ENCODE data around the gene EFNA1.

Gene EFNA1, protein sequence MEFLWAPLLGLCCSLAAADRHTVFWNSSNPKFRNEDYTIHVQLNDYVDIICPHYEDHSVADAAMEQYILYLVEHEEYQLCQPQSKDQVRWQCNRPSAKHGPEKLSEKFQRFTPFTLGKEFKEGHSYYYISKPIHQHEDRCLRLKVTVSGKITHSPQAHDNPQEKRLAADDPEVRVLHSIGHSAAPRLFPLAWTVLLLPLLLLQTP

DNA sequence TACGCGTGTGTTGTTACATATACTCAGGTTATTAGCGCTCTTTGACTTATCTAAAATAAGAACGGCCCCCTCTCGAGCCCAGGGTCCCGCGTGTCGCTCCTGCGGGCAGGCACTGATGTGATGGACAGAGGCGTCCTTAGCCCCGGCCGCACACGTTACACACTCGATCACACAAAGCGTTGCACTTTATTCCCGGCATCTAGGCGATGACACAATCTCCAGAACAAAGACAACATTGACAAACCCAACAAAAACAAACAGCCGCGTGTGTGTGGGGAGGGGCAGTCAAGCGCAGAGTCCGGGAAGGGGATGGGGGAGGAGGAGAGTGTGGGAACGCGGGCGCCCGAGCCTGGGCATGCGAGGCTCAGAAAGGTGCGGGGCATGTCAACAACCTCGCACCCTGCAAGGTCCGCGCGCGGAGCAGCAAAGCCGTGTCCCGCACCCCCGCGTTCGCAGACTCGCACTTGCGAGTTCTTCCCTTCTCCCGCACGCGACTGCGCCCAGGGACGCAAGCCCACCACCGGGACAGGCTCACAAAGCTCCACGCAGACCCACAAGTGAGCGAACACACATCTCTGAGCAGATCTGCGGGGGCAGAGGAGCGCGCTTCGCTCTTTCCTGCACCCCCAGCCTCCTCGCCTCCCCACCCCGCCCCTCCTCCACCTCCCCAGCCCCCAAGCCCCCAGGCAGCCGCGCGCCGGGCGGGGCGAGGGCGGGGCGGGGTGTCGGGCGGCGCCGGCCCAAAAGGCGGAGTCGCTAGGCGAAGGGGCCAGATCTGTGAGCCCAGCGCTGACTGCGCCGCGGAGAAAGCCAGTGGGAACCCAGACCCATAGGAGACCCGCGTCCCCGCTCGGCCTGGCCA, at the start of gene EFNA1:
EFNA1 (plus strand) TSS at position 772 of the 862 bp plus-strand sequence. CDS start 102 bp downstream, outside the sequence.
- Histone ChIP-seq H3K27ac (peak within 1 kb of the TSS; percentile 51 to 98 (median 91)), H3K4me3 (peak within 1 kb of the TSS; percentile 52 to 67 (median 61))

DNA sequence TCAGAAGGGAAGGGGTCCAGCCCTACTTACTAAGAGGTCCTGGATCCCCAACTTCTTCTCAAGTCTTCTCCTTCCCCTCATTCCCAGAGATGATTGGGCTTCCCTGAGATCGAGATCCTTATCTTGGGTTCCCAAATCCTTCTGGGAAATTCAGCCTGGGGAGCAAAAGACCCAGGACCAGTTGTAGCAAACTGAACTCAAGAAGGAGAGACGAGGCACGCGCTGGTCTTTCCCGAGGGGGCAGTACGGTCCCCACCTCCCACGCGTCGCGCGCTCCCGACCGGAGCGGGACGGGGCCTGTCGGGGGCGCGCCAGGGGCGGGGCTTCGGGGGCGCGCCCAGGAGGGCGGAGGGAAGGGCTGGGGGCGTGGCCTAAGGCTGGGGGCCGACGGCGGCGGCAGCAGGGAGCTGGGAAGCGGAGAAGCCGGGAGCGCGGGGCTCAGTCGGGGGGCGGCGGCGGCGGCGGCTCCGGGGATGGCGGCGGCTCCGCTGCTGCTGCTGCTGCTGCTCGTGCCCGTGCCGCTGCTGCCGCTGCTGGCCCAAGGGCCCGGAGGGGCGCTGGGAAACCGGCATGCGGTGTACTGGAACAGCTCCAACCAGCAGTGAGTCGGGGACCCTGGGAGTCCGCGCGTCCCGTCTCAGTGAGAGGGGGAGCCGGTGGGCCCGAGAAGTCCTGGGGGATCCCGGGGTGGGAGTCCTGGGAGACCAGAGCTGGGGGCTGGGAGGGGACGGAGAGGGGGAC, 49.0 kb upstream of the EFNA1 start, which contains the start of gene EFNA3:
EFNA3 (plus strand) TSS at position 369 of the 741 bp plus-strand sequence; CDS start at position 474, 105 bp downstream.
- Histone ChIP-seq H3K4me3 (peak within 1 kb of the TSS; percentile 40 to 62 (median 51)), H3K27ac (peak within 1 kb of the TSS in 20 of 21 experiments; percentile 42 to 90 (median 78))

DNA sequence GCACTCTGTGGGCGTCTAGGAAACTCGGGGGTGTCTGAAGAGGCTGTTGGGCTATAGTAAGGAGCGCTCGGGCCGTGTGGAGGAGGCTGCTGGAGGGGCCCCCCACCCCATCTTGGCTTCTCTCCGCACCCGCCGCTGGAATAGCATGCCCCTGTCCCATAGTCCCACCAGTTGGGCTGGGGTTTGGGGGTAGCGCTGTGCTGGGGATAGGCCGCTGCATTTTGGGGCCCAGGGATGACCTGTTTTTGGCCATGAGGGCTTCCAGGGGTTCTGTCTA, 48.5 kb upstream of the EFNA1 start:
- Histone ChIP-seq H3K27ac (peak overlapping the region in 20 of 21 experiments; percentile 20 to 90 (median 78)), H3K4me3 (peak overlapping the region; percentile 40 to 62 (median 51))

DNA sequence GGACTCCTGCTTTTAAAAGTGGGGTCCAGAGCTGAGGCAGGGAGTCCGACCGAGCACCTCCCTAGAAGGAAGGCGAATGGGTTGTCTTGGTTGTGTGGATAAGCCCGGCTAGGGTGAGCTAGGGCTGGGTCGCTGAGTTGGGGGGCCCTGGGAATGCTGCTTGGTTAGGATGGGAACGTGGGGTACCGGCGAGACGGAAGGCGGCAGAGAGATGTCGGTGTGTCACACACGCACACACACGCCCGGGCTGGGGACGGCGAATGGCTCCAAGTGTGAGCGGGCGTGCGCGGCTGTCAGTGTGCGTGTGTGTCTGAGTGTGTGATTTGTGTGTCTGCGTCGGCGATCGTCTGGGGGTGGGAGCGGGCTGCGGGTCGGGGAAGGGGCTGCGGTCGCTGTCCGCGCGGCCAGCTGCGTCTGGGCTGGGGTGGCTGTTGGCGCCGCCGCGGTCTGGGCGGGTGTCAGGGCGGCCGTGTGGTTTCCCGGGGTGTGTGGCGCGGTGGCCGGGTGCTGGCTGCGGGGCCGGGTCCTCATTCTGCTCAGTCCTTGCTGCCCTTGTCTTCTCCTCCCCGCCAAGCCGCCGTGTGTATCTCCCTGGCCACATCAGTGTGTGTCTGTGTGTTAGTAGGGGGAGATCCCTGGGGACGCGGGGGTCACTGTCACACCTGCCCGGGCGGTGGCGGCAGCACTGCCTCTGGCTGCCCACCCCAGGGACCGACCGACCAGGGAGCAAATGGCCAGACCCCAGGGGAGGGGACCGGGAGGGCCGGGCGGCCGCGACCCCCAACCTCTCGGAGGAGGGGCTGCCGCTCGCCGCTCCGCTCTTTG, 48.0 kb upstream of the EFNA1 start:
- peak overlapping the region in 19 of 21 experiments; percentile 53 to 90 (median 79) for H3K27ac ChIP-seq
- peak overlapping the region; percentile 40 to 62 (median 51) for H3K4me3 ChIP-seq

DNA sequence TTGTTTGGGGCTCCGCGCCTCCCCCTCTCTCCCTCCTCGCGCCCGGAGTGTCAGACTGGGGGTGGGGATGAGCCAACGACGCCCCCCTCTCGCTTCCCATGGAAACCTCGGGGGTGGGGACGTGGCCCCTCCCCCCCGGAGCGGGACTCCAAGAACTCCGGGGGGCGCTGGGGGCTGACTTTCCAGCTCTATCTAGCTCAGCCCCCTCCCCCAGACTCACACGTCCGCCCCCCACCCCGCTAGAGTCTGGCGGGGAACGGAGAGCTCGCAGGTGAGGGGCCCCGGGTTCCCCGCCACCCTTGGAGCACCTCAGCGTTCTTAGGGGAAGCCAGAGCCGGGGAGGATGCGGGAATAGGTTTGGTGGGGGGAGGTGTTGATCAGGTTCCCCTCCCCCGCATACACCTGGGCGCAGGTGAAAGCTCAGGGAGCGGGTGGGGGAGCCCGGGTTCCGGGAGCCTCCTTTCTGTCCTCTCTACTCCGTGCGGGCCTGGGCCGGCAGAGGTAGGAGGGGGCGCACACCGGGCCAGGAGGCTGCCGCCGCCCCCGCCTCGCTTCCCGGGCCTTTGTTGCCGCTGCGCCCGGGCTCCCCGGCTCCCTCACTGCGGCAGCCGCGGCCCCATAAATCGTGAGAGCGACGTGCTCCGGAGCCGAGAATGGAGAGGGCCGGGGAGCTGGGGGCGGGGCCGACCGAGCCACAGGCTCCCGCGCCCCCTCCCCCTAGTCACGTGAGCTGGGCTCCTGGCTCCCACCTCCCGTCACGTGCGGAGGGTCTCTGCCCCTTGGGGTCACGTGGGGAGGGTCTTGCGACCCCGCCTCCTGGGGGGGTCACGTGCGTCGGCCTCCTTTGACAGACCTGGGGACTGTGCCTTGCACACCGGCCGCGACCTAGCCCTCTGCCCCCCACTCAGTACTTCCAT, 47.1 kb upstream of the EFNA1 start:
- H3K27ac ChIP-seq = peak overlapping the region in 19 of 21 experiments; percentile 36 to 90 (median 77)
- peak overlapping the region; percentile 40 to 62 (median 51) for H3K4me3 ChIP-seq

DNA sequence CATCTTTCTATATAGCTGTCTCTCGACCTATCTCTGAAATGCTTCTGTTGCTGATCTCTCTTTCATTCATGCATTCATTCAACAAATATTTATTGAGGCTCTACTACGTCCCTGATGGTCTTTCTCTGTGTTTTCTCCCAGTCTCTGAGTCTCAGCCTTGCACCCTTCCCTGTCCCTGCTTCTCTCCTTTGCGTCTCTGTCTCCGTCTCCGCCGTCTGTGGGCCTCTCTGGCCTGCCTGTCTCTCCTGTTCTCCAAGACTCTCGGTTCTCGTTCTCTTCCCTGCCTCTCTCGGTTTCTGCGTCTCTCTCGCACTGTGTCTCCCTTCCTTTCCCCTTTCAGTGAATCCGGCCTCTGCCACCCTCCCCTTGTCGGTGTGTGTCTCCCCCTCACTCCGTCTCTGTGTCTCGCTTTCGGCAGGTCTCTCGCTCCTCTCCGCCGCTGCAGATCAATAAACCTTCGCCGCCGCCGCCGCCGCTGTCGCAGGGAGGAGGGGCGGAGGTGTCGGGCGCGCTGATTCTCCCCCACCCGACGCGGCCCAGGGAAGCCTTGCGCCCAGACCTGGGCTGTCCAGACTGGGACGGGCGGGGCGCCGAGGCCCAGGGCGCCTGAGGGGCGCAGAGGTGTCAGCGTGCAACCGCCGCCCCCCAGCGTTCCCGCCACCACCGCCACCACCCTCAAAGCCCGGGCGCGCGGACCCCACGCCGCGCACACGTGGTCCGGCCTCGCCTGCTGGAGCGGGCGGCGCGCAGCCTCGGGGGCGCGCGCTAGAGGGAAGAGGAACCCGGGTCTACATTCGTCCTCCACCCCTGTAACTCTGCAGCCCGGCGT, 46.0 kb upstream of the EFNA1 start:
- H3K4me3 ChIP-seq = peak overlapping the region; percentile 2 to 62 (median 48)

DNA sequence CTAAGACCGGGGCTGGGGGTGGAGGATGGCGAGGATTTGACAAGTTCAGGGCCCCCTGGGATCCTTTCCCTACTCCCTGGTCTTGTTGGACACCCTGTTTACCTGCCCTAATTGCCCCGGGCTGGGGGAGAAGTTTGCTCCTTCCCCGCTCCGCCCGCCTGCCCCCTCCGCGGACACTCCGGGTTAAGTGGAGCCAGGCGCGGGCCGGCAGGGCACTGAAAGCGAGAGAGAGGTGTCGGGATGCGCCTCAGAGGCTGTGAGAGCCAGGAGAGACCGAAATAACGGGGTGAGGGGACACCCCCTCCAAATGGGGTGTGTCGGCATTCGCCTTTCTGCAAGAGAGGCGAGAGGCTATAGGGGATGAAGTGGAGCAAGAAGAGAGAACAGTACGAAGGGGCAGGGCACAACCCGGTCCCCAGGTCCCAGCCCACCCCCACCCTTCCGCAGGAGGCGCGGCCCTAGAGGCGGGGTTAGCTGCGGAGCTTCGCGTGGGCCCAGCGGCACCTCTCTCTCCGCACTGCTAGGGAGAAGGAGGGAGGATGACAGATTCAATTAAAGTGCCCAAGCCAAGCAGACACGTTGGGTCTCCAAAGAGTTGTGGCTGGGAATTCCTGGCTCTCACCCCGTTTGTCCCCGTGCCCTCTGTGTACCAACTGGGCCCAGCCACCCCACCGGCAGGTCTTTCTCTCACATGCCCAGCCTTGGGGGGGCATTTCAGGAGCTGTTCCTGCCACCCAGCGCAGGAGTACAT, 45.2 kb upstream of the EFNA1 start:
- Histone ChIP-seq H3K27ac (peak overlapping the region in 17 of 21 experiments; percentile 40 to 91 (median 80)), H3K4me3 (peak overlapping the region; percentile 2 to 62 (median 20))

More for the DNA sequence above, 46.0 kb upstream of the EFNA1 start:
- peak overlapping the region in 18 of 21 experiments; percentile 18 to 89 (median 76) for H3K27ac ChIP-seq

DNA sequence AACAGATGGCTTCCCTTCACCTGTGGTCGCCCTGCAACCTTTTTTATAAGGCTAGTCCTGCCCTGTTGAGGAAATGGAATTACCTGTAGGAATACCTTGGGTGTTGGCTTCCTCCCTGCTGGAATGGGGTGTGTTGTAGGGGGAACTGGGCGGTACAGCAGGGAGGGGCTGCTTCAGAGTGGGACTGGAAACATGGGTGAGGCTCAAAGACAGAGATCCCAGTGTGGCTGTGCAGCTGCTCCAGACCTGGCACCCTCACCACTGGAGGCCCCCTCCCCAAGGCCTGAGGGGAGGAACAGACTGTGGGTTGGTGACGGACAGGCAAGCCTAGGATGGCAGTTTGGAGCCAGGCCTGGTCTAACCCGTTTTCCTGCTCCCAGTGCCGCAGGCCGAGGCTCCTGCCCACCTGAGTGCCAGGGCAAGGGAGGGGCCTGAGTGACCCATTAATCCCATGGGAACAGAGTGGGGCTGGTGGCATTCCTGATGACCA, 44.6 kb upstream of the EFNA1 start:
- peak overlapping the region in 18 of 21 experiments; percentile 43 to 91 (median 78) for H3K27ac ChIP-seq
- H3K4me3 ChIP-seq = peak overlapping the region in 3 of 7 experiments; percentile 48 to 62 (median 60)

DNA sequence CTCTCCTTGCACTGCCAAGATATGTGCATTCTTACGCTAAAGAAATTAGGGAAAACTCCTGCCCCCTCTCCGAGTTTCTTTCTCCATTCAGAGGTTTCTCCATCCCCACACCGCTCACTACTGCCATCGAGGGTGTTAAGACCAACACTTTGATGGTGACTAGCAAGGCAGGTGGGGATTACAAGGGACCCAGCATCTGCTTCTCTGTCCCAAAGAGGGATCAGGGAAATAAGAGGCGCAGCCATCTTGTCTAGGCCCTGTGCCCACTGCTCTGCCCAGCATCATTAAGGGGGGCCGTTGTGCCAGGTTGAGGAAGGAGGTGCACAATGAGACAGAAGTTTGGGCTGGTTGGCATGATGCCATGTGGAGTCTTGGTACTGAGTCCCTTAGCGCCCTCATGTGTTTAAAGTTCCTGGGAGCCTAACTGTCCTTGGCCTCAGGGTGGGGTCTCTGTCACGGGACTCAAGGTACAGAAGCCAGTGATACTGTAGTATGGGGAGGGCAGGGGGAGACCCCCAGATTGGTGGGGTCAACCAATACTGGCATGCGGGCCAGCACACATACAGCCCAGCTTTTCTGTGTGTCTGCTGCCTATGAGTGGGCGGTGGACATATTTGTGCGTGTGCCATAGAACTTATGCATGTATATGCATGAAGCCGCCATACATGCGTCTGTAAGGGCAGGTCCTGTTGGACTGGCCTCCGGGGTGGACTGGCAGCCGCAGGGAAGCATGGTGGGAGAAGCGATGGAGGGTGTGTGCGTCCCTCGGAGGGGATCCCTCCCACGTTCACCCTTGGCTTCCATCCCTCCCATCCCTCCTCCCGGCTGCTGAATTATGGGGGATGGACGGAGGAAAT, 43.6 kb upstream of the EFNA1 start:
- Histone ChIP-seq H3K27ac (peak overlapping the region in 19 of 21 experiments; percentile 43 to 91 (median 84)), H3K4me3 (peak overlapping the region; percentile 50 to 85 (median 67))

DNA sequence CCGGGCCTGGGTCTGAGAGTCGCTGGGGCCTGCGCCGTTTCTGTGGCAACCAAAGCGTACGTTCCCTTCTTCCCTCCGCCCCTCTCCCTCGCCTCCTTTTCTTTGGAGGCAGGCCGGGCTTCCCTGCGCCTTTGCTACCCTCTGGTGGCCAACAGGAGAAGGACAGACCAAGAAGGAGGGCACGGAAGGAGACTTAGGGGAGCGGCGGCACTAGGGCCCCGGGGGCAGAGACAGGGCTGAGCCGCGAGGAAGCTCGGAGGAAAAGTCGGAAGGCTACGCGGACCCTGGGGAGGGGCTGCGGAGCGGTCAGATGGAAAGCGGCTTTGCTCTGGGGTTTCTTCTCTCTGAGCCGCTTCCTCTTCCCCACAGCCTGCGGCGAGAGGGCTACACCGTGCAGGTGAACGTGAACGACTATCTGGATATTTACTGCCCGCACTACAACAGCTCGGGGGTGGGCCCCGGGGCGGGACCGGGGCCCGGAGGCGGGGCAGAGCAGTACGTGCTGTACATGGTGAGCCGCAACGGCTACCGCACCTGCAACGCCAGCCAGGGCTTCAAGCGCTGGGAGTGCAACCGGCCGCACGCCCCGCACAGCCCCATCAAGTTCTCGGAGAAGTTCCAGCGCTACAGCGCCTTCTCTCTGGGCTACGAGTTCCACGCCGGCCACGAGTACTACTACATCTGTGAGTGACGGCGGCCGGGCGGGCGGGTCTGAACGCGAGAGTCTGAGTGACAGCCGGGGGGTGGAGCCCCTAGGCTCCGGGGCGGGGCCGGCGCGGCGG, 42.8 kb upstream of the EFNA1 start:
- peak overlapping the region; percentile 50 to 85 (median 67) for H3K4me3 ChIP-seq
- peak overlapping the region in 20 of 21 experiments; percentile 67 to 91 (median 85) for H3K27ac ChIP-seq

DNA sequence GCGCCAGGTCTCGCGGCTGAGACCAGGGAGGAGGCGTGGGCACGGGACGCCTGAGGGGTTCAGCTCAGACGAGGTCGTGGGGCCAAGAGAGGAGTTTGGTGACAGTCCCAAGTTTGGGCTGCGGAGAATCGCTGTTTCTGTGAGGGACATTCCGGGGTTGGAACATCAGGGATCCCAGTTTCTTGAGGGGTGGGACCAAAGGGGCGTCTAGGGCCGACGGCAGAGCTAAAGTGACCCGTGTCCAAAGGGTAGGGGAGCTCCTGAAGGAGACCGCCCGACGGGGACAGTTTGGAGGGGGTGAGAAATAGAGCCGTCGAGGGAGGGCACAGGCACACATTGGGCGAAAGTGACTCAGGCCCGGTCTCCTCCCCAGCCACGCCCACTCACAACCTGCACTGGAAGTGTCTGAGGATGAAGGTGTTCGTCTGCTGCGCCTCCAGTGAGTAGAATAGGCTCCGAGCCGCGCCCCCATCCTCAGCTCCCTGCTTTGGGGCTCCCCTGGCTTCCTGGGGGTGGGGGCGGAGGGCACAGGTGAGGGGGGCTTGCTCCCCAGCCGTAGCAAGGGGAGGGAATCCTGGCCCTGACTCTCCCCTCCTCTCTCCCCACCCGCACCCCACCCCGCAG, 42.1 kb upstream of the EFNA1 start:
- peak overlapping the region; percentile 50 to 85 (median 67) for H3K4me3 ChIP-seq
- H3K27ac ChIP-seq = peak overlapping the region in 20 of 21 experiments; percentile 67 to 91 (median 85)

DNA sequence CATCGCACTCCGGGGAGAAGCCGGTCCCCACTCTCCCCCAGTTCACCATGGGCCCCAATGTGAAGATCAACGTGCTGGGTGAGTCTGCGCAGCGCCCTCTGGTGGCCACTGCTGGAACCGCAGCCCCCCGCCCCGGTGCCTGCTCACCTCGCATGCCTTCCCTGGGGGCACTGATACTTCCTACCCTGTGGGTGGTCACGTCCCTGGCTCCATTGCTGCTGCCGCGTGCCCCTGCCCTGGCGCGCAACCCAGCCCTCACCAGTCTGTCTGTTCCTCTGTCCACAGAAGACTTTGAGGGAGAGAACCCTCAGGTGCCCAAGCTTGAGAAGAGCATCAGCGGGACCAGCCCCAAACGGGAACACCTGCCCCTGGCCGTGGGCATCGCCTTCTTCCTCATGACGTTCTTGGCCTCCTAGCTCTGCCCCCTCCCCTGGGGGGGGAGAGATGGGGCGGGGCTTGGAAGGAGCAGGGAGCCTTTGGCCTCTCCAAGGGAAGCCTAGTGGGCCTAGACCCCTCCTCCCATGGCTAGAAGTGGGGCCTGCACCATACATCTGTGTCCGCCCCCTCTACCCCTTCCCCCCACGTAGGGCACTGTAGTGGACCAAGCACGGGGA, 41.4 kb upstream of the EFNA1 start:
- Histone ChIP-seq H3K27ac (peak overlapping the region in 16 of 21 experiments; percentile 75 to 91 (median 86)), H3K4me3 (peak overlapping the region in 6 of 7 experiments; percentile 61 to 85 (median 70))

DNA sequence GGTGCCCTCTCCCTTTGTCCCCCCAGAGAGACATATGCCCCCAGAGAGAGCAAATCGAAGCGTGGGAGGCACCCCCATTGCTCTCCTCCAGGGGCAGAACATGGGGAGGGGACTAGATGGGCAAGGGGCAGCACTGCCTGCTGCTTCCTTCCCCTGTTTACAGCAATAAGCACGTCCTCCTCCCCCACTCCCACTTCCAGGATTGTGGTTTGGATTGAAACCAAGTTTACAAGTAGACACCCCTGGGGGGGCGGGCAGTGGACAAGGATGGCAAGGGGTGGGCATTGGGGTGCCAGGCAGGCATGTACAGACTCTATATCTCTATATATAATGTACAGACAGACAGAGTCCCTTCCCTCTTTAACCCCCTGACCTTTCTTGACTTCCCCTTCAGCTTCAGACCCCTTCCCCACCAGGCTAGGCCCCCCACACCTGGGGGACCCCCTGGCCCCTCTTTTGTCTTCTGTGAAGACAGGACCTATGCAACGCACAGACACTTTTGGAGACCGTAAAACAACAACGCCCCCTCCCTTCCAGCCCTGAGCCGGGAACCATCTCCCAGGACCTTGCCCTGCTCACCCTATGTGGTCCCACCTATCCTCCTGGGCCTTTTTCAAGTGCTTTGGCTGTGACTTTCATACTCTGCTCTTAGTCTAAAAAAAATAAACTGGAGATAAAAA, 40.7 kb upstream of the EFNA1 start:
- peak overlapping the region in 2 of 21 experiments; percentile 9 to 89 for H3K27ac ChIP-seq
- no peak overlapping the region for H3K4me3 ChIP-seq
